HG02973 (cell line): Measurements from ENCODE around the gene ARHGEF2.
"Not testable (repeated sequence)": the region's sequence is repeated elsewhere in the genome, so short reads cannot be mapped to it uniquely, and the experiment has no call there.

ENCODE experiments used
- ATAC-seq: cut with Tn5 transposase; IDR thresholded peaks from one replicate; pipeline ENCODE4 v1.9.1; 2021; ENCODE audit warnings: moderate library complexity; ENCODE audit not compliant: unreplicated experiment

The ARHGEF2 gene

DNA sequence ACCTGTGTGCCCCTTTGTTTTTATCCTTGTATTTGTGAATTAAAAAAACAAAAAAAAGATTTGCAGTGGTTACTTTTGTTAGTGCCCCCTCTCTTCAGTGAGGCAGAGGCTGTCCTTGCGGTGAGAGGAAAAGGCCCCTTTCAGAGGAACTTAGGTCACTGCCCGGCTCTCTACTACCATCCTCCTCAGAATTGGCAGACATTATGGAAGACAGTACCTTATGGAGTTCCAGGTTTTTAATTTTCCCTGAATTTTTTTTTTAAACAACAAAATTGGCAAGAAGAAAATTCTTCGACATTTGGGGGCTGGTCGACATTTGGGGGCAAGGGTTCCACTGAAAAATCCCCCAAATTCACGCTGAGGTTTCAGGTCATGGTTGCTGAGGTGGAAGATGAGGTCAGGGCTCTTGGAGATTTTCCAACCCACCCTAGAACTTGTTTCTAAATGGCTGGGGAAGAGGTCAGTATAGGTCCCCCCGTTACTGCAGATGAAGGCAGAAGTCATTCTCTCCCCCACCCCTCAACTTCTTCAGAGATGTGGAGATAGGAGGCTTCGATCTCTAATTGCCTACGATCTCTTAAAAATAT lies 31.6 kb downstream of the ARHGEF2 start:
- ATAC-seq: no peak

DNA sequence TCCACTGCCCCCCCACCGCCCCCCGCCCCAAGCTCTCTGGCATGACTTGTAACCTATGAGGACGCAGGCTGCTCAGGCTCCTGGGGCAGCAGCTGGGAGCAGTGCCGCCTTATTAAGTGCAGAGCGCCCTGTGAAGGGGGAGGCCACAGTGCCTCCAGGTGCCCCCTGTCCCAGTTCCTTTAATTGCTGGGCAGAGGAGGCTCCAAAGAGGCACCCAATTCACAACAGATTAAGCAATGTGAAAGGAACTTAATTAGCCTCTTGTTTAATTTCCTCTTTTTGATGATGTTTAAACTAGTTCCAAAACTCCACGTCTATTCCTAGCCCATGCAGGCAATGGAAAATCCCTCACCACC lies 33.9 kb downstream of the ARHGEF2 start:
- ATAC-seq: no peak

DNA sequence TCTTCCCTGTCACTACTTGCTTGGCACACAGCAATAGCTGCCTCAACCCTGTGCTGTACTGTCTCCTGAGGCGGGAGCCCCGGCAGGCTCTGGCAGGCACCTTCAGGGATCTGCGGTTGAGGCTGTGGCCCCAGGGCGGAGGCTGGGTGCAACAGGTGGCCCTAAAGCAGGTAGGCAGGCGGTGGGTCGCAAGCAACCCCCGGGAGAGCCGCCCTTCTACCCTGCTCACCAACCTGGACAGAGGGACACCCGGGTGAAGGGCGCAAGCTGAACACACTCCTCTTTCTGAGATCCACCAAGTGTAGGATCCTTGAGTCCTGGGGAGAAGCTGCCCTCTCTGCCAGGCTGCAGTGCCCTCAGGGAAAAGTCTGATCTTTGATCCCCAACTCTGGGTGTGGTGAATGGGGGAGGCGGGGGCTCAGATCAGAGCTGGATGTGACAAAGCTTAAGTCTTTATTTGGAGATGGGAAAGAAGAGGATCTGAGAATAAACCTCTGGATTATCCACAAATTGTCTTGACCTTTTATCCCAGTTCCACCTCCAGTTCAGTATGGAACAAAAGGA lies 35.7 kb downstream of the ARHGEF2 start:
- ATAC-seq: no peak

DNA sequence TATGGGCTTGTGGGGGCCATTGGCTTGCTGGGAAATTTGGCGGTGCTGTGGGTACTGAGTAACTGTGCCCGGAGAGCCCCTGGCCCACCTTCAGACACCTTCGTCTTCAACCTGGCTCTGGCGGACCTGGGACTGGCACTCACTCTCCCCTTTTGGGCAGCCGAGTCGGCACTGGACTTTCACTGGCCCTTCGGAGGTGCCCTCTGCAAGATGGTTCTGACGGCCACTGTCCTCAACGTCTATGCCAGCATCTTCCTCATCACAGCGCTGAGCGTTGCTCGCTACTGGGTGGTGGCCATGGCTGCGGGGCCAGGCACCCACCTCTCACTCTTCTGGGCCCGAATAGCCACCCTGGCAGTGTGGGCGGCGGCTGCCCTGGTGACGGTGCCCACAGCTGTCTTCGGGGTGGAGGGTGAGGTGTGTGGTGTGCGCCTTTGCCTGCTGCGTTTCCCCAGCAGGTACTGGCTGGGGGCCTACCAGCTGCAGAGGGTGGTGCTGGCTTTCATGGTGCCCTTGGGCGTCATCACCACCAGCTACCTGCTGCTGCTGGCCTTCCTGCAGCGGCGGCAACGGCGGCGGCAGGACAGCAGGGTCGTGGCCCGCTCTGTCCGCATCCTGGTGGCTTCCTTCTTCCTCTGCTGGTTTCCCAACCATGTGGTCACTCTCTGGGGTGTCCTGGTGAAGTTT lies 36.4 kb downstream of the ARHGEF2 start:
- no peak for ATAC-seq

DNA sequence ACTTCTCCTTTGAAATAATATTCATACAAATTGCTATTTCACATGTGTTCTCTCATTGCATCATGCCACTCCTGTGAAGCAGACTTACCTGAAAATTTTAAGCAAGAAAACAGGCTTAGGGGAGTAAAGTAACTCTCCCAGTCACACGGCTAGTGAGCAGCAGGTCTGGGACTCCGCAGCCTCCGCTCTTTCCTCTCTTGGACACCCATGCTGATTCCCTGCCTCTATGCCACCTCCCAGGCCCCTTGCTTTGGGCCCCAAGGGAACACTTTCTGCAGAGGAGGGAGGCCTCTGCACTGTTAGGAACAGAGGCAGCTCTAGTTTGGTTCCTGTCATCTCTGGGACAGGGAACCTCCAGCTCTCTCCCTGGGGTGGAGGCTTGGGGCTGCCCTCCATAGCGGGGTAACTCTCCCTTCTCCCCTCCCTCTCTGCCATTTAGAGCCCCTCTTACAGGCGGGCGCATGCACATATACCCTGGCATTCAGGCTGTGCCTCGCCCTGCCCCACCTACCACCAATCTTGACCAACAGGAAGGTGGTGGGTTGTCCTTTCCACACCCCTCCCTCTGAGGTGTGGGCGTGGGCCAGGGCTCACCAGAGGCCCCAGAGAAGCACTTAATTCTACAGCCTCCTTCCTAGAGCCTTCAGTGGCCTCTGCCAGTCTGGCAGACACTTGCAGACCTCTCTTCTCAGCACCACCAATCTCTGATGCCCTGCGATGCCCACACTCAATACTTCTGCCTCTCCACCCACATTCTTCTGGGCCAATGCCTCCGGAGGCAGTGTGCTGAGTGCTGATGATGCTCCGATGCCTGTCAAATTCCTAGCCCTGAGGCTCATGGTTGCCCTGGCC lies 37.1 kb downstream of the ARHGEF2 start, which contains the start of gene RXFP4:
TSS of gene RXFP4 (plus strand) at position 646 of the 852 bp plus-strand sequence. CDS start at position 718, 72 bp downstream.
- ATAC-seq: no peak

DNA sequence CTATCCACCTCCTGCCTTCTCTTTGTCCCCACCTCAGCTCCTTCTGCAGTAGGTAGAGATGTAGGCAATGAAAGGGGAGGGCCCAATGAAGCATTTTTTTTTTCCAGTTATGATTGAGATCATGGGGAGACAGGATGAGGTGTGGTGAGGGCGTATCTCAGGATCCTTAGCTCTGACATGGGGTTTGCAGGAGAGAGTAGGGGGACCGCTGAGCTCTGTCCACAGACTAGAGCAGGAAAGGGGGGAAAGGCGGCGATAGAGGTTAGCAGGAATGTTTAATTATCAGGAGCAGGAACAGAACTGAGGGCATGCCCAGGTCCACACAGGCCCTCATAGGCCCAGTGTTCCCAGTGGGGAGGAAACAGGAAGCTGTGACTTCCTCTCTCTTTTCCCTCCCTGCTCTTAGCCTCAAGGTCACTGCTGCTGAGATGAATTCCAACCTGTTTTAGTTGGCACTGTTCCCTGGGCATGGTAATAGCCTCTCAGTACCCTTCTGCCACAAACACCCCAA lies 37.8 kb downstream of the ARHGEF2 start:
- ATAC-seq: no peak

DNA sequence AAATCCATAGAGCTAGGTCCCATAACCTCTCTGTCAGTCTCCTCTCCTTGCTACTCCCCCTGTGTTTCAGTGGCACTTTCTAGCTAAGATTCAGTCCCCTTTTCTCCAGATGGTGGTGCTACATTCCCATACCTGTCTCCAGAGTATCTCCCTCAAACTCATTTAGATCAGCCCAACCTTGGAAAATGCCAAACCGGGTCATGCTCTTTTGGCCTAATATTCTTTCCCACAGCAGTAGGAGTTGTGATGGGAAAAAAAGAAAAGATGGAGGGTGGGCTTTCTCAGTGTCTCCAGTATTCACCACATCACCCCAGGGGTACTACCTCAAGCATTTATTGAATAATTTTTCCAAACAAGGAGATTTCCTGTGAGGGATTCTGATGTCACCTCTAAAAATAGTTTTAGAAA lies 40.1 kb downstream of the ARHGEF2 start:
- no peak for ATAC-seq

DNA sequence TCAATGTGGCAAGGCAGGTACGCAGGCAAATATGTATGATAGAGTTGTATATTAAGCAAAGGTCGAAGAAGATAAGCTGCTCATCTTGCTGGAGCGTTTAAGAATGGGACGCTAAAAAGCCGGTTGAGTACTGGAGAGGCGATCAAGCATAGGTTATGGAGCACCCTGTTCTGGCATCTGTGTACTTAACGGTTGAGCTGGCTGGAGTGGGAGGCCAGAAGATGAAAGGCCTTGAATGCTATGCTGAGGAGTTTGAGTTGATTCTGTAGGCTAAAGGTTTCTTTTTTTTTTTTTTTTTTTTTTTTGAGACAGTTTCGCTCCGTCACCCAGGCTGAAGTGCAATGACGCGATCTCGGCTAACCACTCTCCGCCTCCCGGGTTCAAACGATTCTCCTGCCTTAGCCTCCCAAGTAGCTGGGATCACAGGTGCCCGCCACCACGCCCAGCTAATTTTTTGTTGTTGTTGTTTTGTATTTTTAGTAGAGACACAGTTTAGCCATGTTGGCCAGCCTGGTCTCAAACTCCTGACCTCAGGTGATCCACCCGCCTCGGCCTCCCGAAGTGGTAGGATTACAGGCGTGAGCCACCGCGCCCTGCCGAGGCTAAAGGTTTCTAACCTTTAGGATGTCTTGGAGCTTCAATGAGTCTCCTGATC lies 43.3 kb downstream of the ARHGEF2 start:
- ATAC-seq: no peak

DNA sequence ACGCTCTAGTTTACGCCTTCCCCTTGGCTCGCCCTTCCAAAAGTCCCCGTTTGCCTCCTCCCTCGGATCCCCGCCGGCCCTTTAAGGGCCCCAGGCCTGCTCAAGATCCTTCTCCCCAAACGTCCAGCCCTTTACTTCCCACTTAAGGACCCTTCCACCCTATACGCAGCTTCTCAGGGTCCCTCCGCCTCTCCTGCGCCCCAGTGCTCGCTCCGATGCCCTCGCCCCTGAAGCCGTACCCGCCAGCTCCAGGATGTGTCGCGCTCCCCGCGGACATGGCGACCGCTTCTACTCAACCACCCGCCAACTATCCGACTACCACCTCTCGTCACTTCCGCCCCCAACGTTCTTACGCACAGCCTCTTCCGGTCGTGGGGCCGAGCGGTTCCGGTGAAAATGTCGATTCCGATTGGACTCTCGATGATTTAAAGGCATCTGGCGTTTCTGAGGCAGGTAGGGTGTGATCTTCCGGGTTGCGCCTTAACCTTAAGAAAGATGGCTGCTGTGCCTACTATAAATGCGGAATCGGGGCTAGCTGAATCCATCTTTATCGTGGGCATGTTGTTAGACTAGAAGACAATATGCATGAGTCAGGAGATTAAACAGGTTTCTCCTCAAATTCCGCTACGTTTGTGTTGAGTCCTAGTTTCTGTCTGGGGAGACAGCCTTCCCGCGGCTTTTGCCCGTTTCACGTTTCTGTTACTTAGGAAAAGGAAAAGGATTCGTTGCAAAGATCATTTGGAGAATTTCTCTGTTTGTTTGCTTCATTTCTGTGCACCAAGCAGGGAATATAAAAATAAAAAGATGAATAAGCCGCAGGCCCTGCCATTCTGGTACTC lies 44.0 kb downstream of the ARHGEF2 start, which contains the start of gene KHDC4:
TSS of gene KHDC4 (minus strand) at position 317 of the 839 bp plus-strand sequence. CDS start at position 277, 40 bp downstream.
- peak; percentile 89 for ATAC-seq

DNA sequence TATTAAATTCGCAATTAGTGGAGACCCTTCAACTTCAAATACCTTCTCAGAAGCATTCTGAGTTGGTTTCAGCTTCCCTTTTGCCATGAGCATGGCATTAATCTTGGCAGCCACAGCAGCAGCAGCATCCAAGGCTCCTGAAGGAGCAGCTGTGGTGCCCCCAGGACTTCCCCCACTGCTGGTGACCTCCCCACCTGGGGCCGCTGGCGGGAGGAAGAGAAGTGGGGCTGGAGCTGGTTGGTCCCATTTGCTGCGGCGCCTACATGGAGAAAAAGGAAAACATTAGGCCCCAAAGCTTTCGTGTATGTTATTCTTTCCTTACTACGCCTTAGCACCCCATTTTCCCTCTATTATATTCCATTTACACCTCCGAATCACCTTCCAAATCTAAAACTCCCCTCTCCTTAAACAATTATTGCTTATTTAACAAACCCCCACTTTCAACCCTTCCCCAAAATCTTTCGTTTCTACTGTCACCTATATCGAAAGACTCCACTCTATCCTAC lies 44.7 kb downstream of the ARHGEF2 start:
- no peak for ATAC-seq

DNA sequence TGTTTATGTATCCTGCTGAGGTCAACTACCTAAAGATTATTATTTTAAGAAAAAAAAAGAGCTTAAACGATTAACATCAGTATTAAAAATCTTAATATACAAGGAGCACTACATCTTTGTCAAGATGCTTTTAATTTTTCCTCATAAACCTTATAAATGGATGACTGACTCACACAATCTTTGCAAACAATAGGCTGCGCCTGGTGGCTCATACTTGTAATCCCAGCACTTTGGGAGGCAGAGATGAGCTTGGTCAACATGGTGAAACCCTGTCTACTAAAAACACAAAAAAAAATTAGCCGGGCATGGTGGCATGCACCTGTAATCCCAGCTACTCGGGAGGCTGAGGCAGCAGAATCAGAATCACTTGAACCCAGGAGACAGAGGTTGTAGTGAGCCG lies 45.9 kb downstream of the ARHGEF2 start:
- ATAC-seq: no peak

DNA sequence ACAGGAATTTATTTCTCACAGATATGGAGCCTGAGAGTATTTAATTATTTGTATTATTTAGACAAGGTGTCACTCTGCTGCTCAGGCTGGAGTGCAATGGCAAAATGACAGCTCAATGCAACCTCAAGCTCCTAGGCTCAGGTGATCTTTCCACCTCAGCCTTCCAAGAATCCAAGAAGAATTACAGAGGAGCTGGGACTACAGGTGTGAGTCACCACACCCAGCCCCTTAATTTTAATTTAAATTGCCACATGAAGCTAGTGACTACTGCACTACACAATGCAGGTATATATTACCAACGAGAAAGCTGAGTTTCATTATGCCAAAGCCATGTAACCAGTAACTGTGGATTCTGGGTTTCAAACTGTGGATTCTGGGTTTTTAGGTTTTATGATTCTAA lies 46.3 kb downstream of the ARHGEF2 start:
- ATAC-seq: no peak

DNA sequence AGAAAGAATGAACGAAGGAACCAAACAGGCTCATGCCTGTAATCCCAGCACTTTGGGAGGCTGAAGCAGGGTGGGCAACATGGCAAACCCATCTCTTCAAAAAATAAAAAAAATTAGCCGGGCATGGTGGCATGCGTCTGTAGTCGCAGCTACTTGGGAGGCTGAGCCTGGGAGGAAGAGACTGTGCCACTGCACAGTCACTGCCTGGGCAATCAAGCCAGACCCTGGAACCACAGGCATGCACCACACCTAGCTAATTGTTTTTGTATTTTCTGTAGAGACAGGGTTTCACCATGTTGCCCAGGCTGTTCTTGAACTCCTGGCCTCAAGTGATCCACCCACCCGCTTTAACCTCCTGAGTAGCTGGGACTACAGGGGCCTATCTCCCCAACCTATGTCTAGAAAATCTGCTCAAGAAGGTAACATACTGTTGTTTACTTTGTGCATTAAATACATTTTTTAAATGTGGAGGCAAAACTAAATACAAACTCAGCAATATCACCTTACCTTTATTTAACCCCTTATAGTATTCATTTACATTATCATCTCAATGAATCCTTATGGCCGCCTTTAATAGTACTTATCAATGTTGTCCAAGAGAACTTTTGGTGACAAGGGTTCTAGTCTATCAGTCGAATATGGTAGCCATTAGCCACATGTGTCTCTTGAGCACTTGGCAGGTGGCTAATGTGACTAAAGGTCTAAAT lies 46.9 kb downstream of the ARHGEF2 start:
- ATAC-seq: no peak

DNA sequence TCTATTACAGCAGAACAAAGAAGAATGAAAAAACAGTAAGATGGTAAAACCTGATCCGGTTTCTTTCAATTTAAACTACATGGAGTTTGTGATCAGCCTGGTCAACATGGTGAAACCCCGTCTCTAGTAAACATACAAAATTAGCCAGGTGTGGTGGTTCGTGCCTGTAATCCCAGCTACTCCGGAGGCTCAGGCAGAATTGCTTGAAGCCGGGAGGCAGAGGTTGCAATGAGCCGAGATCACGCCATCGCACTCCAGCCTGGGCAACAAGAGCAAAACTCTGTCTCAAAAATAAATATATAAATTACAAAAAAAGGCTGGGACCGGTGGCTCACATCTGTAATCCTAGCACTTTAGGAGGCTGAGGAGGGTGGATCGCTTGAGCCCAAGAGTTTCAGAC lies 47.6 kb downstream of the ARHGEF2 start:
- not testable (repeated sequence) for ATAC-seq

DNA sequence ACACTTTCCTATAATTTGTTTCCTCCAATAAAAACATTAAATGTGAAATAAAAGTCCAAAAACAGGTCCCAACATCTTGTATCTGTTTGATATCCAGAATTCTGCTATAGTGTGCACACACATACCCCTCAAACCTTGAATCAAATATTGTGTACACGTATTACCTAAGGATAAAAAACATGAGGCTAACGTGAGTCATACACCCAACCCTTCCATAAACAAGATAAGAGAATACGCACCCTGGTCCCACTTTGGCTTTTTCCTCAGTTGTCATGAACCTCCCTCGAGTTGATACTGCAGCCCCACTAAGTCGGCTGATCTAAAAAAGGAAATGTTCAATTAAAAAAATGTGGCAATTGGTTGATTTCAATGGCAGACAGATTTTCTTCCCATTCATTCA lies 49.3 kb downstream of the ARHGEF2 start:
- no peak for ATAC-seq

DNA sequence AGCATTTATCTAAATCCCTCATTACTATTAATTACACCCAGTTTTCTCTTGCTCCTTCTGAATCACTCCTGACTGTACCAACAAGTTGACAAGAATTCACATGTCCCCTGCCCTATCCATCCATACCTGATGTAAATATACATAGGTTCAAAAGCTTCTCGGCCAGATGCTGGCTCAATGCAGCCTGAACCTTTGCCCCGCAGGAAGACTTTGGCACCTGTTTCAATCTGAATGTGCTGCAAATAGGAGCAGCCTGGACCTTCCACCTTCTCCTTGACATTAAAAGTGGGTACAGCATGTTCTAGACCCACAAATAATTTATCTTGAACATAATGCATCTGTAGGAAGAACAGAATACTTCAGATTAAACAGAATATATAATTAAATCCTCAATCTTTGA lies 52.8 kb downstream of the ARHGEF2 start:
- ATAC-seq: no peak

DNA sequence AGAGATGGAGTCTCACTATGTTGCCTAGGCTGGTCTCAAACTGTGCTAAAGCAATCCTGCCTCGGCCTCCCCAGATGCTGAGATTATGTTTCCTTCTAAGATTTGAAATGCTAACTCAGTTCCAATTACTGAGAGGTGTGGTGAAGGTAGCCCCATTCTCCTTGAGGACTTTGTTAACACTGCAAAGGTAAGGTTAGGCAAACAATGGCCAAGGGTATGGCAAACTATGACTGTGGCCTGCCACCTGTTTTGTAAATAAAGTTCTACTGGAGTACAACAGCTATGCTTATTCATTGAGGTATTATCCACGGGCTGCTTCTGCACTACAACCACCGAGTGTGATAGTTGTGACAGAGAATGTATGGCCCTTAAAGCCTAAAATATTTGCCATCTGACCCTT lies 57.6 kb downstream of the ARHGEF2 start:
- ATAC-seq: no peak

DNA sequence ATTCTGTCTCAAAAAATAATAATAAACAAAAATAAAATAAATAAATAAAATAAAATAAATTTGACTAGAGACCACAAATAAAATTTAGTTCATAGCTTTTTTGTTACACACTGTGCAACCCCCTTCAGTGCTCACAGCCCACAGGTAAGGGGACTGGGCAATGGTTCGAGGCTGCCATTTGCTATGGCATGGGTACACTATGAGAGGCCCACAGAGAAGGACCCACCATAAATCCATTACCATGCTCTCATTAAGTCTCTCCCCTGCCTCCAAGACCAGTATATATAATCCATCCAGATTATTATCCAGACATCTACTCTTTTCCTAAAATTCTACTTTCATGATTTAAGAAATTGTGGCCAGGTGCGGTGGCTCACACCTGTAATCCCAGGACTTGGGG lies 58.5 kb downstream of the ARHGEF2 start:
- no peak for ATAC-seq

DNA sequence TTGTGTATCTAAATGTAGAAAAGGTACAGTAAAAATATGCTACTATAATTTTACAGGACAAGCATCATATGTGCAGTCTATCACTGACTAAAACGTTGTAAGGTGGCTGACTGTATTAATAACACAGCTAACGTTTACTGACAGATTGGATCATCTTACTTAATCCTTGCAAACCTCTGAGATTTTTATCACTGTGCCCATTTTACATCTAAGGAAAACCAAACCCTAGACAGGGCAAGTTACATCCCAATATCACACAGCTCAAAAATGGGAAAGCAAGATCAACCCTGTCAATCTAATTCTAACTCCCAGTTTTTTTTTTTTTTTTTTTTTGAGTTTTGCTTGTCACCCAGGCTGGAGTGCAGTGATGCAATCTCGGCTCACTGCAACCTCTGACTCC lies 59.7 kb downstream of the ARHGEF2 start:
- no peak for ATAC-seq
